NCI-H1105 (cell line): ENCODE data around the gene FTO.

Source experiments
- DNase-seq: peaks from one replicate; lab custom pipeline; 2025; lab: John Stamatoyannopoulos, UW

The FTO gene

DNA sequence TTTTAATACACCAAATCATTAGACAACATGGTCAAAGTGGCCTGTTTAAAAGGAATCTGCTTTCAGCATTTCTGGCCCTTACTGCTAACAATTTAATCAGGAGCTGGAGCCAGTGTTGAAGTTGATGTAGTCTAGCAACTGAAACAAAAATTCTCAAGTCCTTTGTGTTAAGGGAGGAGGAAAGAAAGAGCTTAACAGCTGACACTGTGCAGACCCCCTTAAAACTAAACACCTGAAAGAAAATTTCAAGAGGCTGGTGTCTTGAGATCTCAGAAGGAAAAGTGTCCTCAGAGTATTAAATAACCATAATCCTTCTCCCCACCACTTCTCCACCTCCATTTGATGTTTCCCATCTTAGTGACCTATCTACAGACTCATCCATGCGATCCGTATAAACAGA, 232.1 kb downstream of the FTO start:
- DNase-seq, result no peak

DNA sequence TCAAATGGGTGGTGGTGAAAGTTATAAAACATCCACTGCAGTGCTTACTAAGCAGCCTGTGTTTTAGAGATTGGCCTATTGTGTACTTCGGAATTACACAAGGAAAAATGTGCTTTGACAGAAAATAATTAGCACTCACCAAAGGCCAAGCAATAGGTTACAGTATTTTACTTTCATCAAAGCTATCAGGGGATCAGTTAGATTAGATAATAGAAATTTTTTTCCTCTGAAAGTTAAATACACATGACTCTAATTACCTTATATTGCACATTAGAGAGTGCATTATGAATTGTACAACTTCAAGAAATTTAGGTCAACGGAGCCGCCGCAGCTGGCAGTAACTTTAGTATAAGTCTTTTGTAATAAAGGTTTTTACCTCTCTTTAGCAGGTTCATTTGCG, 232.6 kb downstream of the FTO start:
- DNase-seq, result no peak

DNA sequence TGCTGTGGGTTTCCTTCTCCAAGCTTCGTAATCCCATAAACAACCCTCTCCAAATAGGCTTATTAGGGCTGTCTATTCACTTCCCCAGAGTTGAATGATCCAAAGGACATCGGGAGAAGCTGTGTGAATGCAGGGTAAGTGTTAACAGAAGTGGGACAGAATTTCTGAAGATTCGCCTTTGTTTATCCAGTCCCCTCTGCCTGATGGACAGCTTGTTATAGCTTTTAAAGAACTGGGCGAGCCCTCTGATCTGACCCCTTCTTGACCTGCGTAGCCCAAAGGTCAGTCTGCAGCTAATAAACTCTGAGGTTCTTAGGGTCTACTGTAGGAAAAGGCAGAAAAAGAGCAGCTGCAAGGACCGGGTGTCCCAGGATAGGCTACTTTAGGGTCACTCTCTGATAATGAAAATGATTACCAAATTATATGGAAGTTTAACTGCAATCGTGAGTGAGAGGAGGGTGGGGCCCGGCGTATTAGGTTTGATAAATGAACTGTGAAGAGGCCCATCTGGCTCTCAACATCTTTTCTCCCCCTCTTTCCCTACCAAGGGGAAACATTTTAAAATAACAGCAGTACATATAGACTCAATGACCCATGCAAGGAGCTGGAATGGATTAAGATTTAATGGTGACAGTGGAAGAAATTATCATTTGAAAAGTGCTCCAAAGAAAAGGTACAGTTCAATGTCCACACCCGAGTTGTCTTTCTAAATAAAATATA, 233.4 kb downstream of the FTO start:
- no peak for DNase-seq

DNA sequence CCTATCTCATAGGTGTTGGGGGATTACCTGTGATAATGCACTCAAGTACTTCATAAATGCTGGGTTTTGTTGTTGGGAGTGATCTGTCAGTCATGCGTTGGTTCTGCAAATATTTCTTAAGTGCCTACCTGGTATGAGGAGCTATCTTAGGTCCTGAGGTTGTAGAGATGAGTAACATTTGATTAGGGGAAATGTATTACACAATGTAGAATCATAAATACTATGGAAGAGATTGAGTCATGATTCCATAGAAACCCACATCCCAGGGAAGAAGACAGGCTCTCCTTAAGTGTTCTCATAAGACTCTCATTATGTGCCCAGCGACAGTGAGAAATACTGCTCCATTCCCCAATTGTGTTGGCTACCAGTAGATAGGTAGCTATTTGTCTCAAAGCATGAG, 240.1 kb downstream of the FTO start:
- DNase-seq, result no peak

DNA sequence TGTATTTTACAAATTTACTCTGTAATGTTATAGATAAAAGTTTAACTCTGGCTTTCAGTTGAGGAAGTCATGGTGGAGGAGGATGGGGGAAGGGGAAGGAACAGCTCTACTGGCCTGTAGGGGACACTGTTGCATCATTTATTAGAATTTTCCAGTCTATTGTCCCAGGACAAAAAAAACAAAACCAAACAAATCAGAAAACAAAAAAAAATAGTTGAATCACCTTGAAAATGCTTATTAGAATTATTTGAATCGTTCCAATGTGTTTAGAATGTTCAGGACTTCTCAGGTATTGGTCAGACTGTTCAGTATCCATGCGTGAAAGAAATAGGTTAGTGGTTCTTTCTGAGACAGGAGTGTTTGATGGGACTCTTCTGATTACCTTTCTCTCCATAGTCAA, 242.0 kb downstream of the FTO start:
- DNase-seq, result no peak

DNA sequence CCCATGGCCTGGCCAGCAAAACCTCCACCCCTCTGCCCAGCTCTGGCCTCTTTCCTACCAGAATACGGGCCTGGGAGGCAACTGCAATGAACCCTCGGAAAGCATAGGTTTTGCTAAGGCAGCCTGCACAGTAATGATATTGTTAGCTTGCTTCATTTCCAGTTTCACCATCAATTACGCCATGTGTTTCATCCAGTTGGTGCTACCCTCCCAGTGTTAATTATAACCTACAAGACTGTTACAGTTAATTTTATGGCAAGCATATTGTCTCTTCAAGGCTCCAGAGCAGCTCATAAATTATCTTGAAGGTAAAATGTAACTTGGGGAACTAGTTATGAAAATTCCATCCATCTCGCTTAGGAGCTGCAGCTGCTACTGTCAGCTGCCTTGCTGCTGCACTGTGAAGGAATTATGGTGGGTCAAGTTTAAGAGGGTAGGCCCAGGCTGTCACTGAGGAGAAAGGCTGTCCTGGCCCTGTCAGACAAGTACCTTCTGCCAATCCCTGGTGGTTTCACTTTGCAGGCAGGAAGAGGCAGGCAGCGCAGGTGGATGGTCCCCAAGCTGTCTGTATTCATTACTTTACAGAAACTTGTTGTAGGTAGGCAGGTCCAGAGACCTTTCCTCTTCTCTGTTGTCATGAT, 242.9 kb downstream of the FTO start:
- no peak for DNase-seq

DNA sequence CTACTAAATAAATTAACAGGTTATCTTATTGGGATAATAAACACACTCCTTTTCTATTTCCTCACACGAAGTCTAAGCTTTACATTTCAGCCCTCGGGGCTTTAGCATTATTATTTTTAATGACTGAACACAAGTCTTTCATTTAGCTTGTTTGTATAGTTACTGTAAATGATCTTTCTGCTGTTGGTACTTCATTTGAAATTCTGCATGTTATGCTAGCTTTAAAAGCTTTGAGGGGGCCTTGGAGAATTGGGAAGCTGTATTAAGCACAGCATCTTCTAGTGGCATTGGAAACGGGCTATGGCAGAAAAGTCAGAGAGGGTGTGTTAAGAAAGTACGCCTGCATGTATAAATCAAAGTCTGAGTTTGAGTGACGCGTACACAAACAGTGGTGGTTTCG, 243.7 kb downstream of the FTO start:
- no peak for DNase-seq

DNA sequence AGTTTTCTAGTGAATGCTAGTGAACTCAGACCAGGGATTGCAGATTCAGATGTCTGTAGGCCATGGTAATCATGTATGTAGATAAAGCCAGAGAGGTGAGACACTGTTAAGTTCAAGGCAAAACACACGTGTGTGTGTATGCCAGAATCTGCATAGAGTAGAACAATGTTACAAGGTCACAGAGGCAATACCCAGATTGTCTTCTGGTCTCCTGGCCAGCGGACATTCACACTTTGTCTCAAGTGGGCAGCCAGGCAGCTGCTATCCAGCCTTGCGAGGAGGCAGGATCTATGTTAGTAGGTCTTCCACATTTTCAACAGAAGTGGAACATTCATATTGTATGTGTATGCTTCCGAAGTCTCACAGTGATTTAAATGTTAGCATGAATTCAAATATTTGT, 244.4 kb downstream of the FTO start:
- DNase-seq, result no peak

DNA sequence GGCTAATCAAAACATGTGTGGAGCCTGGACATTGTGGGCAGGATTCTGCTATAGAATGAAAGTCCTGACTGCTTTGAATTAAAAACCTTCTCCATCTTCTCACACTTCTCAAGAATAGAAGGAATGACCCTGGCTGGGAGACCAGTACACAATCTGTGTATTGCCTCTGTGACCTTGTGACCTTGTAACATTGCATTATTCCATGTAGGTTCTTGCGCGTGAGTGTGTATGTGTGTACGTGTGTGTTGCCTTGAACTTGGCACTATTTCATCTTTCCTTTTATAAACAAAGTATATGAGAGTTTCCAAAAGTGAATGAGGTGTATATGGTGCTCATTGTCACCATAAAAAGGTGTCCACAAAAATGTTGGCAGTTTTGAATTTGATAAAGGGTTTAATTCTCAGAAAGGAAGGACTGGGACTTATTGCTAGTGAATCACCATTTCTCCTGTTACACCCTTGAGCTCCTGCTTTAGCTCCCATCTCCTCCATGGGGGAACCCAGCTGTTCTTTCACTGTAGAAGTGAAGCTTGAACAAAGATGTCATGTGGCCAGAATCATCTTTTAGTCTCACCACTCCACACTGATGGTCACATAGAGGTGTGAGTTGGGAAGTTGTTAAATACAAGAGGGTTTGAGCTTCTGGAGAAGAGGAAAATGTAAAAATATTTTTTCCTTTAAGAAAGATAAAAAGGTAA, 244.9 kb downstream of the FTO start:
- no peak for DNase-seq

DNA sequence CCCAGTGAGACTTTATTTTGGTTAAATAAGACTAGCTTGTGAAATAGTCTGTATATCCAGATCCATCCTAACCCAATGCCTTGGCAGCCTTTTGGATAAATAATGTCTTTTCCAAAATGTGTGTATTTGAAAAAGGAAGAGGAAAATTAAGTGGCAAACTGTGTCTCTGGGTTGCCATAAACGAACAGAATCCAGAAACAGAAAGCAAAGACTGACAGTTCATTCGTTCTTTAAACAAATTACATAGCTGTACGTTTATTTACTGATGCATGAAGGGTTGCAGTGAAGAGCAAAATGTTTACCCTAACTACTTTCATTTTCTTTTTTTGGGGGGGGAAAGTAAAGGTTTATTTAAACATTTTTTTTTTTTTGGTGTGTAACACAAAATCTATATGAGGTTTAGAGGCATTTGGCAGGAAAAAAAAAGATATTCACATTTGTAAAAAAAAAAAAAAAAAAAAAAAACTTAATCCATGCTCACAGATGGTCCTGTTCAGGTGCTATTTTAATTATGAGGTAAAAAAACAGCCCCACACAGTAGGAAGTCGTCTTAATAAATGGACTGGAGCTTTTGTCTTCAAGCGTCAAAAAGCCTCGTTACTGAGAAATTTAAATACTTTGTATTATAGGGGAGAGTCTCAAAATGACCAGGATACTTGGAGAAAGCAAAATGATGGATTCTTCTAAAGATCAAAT, 245.9 kb downstream of the FTO start:
- DNase-seq, result no peak

DNA sequence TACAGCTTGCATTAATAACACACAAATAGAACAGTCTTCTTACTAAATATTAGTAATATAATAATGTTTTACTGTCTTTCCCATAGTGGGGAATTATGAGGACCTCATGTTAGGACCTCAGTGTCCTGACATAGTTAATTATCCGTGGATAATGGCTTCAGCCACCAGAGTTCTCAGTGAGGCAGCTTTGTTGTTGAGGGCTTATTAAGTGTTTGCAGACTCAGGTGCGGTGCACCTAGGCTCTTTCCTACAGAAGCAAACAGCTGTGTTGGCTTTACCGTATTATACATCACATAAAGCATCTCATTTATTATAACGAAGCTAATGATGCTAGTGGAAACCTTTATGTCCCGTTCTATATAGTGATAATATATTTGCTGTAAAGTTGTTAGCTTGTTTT, 246.7 kb downstream of the FTO start:
- DNase-seq, result peak; percentile 77

DNA sequence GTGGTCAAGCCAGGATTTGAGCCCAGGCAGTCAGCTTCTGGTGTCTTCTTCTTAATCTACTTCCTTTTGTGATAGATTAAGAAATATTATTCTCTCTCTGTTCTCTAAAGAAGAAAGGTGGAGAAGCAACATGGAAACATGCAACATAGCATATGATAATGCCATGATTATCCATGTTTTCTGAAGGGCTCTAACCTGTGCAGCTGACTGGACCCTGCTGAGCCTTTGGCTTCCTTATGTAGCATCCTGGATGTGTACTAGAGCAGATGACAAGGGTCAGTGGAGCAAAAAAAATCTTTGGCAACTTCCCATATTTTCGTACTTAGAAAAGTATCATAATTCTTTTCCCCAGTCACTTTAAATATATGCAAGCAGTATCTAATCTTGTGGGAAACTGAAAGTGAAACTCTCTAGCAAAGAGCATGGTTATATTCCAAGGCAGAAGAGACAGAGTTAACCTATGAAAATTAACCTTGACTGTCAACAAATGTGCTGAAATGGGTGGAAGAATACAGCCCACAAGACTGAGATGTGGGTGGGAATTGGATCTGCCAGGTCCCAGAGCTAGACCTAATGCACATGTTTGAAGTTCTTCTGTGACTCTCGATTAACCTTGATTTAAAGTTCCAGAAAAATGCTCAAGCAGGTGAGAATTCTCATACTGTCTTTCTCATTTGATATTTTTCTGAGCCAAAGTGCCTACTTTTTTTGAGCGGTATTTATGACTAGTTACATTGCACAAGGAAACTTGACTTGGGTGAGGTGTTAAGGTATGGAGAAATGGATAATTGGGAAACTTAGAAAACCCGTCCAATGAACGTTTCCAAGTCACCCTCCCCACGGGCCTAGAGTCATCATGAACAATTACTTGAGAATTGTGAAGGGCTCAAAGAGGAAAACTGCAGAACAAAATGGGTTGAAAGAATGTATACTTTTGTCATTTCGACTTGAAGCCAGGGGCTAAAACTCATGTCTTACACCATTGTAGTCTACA, 248.6 kb downstream of the FTO start:
- no peak for DNase-seq

DNA sequence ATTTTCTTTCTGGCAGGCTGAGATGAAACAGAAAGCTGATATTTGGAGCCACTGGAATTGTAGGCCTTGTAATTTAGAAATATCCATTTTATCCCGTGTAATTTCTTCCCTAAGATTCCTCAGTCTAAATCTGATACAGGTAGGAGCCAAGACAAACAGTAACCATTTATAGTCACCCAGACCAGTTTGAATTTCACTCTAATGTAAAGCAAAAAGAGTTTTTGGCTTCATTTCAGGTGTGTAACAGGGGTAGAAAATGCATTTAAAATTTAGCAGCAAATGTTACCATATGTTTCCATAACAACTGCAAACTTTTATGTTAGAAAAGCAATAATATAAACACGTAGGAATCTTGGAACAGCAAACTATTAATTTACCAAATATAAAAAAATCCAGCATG, 249.4 kb downstream of the FTO start:
- DNase-seq, result no peak

DNA sequence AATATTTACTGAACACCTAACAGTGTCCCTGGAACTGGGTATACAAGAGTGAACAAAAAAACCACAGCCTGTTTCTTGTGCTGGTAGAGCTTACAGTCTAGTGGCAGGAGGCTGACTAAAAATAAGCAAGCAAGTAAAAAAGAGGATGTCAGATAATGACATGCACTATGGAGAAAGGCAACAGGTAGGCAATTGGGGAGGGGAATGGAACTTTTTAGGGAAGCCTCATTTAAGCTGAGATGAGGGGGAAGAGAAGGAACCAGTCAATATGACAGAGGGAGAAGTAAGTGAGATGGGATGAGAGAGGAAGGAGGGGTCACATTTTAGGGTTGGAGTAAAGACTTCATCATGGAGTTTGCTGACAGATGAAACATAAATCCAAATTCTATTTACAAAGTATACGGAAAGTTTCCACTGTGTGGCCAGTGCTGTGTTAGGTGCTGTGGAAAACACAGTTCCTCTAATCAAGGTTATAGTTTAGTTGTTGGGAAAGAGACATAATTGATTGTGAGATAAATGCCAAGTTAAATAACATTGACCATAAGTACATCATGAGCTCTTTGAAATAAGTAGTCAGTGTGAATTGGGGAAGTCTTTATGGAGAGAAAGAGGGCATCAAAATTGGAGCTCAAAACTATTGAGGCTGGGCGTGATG, 251.4 kb downstream of the FTO start:
- no peak for DNase-seq

DNA sequence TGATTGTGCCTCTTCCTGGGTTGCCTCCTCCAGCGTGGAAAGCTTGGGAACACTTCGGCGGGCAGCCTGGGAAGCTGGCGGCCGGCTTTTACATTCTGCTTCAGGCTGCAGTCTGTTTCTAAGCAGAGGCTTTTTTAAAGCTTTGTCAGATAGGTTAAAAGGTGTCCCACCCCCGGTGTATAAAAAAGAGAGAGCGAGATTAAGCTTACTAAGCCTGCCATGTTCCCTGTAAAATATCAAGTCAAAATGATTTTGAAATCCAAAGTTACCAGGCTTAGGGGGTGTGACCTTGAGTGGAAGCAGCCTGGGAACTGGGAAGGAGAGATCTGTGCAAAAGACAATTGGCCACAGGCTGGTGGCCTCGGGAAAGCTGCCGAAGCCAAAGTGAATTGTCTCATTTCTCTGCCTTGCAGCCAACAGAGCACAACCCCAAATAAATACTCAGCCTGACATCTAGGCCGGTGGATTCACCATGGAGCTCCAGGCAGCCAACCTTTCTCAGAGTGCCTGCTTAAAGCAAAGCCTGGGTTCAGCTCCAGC, 254.5 kb downstream of the FTO start:
- no peak for DNase-seq

DNA sequence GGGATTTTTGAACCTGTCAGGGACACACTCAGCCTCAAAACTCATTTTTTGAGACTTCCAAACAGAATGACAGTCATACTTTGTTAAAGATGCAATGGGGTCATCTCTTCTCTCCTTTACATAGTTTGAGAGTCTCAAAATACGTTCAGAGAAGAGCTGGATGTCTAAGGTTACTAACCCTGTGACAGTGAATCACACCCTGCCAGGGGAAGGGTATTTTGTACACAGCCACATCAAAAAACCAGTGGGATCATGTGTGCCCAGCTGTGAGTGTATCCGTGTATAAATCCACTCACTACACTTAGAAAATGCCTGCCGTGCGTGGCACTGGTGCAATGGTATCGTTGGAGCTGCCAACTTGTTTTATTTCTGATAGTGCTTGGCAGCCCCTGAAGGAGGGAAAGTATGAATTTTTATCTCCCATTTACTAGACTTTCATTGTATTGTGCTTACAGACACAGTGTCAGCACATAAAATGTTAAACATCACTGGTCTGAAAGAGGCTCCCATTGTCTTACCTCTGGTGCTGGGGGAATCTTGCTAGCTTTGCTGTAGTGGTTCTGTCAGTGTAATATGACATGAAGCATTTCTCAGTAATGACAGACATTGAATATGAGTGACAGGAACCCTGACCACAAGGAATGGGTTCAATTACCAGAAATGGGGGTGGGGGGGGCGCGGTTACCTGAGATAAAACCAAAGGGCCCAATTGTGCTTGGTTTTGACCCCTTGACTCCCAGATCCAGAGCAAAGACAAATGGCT, 256.3 kb downstream of the FTO start:
- no peak for DNase-seq

DNA sequence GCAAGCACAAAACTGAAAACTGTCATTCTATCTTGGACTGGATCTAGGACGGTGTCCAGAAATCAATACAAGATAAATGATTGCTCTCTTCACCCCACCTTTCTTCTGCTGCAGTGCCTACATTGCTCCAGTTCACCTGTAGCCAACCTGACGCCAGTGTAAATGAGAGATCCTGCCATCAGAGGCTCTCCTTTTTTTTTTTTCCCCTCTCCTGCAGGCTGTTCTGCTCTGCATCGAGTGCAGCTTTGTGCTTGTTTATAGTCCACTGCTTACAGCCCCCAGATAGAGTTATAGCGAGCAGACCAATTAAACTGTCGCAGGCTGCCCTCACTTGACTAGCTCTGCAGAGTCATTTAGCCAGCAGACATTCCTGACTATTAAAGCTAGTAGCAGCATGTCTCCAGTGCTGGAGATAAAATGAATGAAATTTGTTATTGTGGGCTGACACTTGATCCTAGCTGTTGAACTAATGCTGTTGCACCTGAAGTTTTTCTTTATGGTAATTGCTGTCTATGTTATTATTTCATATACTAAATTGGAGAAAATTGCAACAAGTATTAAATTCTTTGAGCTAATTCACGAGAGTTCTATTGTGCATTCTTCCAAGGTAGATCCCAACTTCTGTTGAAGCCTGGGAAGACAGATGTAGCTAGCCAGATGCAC, 257.1 kb downstream of the FTO start:
- DNase-seq, result peak; percentile 96

DNA sequence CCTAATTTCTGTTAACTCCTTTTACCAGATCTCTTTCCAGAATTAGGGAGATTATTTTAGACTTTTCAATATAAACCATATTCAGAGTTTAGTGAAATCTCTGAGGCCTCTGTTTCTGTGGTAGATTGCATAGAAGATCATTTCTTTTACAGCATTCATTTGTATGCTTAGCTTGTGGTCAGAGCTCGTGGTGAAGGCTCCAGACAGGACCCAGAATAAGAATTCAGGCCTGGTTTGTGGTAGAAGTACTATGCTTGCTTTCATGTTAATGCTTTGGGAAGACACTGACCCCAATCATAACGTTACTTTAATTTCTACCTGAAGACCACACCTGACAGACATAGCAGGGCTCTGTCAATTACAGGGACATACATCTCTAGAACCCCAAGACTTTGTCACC, 258.1 kb downstream of the FTO start:
- DNase-seq, result no peak

DNA sequence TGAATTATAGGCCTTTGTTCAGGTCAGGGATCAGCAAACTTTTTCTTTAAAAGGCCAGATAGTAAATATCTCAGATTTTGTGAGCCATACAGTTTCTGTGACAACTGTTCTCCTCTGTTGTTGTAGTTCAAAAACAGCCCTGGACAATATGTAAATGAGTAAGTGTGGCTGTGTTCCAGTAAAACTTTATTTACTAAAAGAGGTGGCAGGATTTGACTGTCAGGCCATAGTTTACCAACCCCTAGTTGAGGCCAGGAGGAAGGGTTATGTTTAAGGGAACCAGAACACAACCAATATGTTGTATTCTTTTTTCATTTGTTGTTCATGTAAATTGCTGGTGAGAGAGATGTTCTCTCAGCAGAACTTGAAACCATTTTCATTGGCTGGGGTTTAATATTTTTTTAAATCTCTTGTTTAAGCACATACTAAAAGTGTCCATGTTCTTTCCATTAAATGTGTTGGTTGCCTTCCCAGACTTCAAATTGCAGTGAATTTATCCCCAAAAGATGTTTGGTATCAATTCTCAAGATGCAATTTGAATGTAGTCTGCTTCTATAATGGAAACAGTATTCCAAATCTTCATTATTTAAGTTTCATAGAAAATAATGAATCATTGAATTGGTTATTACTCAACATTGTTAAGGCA, 260.3 kb downstream of the FTO start:
- DNase-seq, result no peak
